Vagina (tissue), 2 donors: ENCODE results near the gene INTS6.

Experiments
- POLR2A ChIP-seq, 2 donors: fragments of 450-650 bp; IDR thresholded peaks; one replicate each; pipeline ENCODE4 v1.6.1; 2017; ENCODE audit warnings: antibody characterized with exemption in 2 of 2, mild to moderate bottlenecking in 2 of 2, moderate library complexity in 2 of 2
- TF ChIP-seq, protein P1 (sequence below), 3 experiments: fragments of 450-650 bp in 2 of 3; fragments of 200-600 bp in 1 of 3; sonication (generic) in 1 of 3; IDR thresholded peaks; one replicate each; pipeline ENCODE4 v1.5.1; 2017 to 2019; ENCODE audit warnings: antibody characterized with exemption in 3 of 3, mild to moderate bottlenecking in 2 of 3, moderate library complexity in 2 of 3

DNA sequence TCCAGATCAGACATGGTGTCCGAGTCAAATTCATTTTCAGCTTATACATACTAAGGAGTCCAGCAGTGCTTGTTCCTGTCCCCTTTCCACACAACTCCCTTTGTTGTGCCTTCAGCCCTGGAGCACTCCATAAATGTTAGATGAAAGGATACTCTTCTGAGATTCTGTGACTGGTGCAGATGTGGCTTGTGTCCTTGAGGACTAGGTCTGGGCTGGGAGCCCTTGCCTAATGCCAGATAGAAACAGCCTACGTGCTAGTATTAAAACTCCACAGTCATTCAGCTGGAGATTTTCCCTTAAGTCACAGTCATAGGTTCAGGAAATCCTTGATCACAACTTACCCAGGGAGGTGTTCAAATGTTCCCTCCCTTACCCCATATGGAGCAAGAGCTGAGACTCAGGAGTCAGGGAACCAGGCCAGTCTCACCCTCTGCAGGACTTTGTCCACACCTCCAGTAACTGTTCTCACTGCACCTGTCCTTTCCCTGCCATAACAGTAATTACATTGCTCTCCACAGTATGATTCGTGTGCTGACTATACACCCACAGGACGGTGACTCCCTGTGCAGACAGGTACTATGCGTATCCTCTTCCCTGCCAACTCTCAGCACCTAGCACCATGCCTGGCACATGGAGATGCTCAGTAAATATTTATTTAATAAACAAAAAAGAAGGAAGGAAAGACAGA, 128.9 kb downstream of the INTS6 start:
- TF ChIP-seq POLR2A (IDR thresholded peaks at IDR 0.05) = no peak
- TF ChIP-seq, protein P1, sequence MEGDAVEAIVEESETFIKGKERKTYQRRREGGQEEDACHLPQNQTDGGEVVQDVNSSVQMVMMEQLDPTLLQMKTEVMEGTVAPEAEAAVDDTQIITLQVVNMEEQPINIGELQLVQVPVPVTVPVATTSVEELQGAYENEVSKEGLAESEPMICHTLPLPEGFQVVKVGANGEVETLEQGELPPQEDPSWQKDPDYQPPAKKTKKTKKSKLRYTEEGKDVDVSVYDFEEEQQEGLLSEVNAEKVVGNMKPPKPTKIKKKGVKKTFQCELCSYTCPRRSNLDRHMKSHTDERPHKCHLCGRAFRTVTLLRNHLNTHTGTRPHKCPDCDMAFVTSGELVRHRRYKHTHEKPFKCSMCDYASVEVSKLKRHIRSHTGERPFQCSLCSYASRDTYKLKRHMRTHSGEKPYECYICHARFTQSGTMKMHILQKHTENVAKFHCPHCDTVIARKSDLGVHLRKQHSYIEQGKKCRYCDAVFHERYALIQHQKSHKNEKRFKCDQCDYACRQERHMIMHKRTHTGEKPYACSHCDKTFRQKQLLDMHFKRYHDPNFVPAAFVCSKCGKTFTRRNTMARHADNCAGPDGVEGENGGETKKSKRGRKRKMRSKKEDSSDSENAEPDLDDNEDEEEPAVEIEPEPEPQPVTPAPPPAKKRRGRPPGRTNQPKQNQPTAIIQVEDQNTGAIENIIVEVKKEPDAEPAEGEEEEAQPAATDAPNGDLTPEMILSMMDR (IDR thresholded peaks at IDR 0.05) = no peak
